Renal cortex interstitium (tissue), 15 donors: ENCODE results near the gene C2orf66. TPM values are rescaled to one million over a fixed set of nuclear protein-coding genes. Genes with fewer than 3 reads are reported as not detected.

Experiments used
- DNase-seq, 11 donors: peaks; one replicate each; pipeline ENCODE4 v3.0.0-alpha.2; 2013; ENCODE audit warnings: low read depth in 9 of 11, low spot score in 4 of 11; ENCODE audit errors: extremely low read depth in 1 of 11
- long read RNA-seq, 16 experiments: transcript quantifications; one replicate each; lab custom pipeline, GENCODE V29; 2026
- polyA plus RNA-seq, 3 donors: library from polyadenylated mRNA; unstranded; fragments of 120-200 nt; gene quantifications; one replicate each; pipeline ENCODE4 v1.2.1, GENCODE V29; 2013; ENCODE audit not compliant: insufficient read length in 3 of 3

C2orf66 gene
- under 1 TPM; 0.22 to 0.71 (median 0.37) TPM for polyA plus RNA-seq
- long read RNA-seq, donor 1 = 0 reads
- long read RNA-seq, donor 2 = 0 reads
- long read RNA-seq, donor 3 = 0 reads
- long read RNA-seq, donor 4 = 0 reads
- long read RNA-seq, donor 5 = 0 reads
- long read RNA-seq, donor 6, partial matches to known transcripts = 0 of 1 reads
- long read RNA-seq, donor 6, other reads (novel, unspliced or antisense) = 0 of 1 reads
- long read RNA-seq, donor 7 = 0 reads
- long read RNA-seq, donor 8 = 0 reads
- long read RNA-seq, donor 9 = 0 reads
- long read RNA-seq, donor 10 = 0 reads
- long read RNA-seq, donor 11 = 0 reads
- long read RNA-seq, donor 12 = 0 reads
- long read RNA-seq, donor 13 = 0 reads
- long read RNA-seq, donor 14 = 0 reads
- long read RNA-seq, donor 15 = 0 reads
- long read RNA-seq, donor 16 = 0 reads

GRCh38 chr2:196809260-196809659 lies at the start of gene C2orf66:
Gene C2orf66 (minus strand): TSS chr2:196809355. CDS start chr2:196809336, 19 bp downstream.
- DNase-seq = no peak

GRCh38 chr2:196854629-196855028 lies 45.5 kb upstream of the C2orf66 start:
- no peak for DNase-seq

- DNase-seq = no peak
These were observed 44.3 kb upstream of the C2orf66 start for GRCh38 chr2:196853301-196854087.

- DNase-seq = no peak
These were observed 41.9 kb upstream of the C2orf66 start for GRCh38 chr2:196851088-196851487.

GRCh38 chr2:196849895-196850294 lies 40.7 kb upstream of the C2orf66 start:
- peak in 1 of 11 donors; percentile 1 for DNase-seq

GRCh38 chr2:196846295-196846694 lies 37.1 kb upstream of the C2orf66 start:
- DNase-seq = no peak

- DNase-seq = no peak
These were observed 36.2 kb upstream of the C2orf66 start for GRCh38 chr2:196845371-196845770.

GRCh38 chr2:196840171-196840570 lies 31.0 kb upstream of the C2orf66 start:
- no peak for DNase-seq

- DNase-seq = no peak
These were observed 30.4 kb upstream of the C2orf66 start for GRCh38 chr2:196839574-196839973.

- no peak for DNase-seq
These were observed 27.3 kb upstream of the C2orf66 start for GRCh38 chr2:196836440-196836839.

GRCh38 chr2:196830701-196831100 lies 21.5 kb upstream of the C2orf66 start:
- DNase-seq = no peak

- no peak for DNase-seq
These were observed 18.2 kb upstream of the C2orf66 start for GRCh38 chr2:196827356-196827755.

GRCh38 chr2:196823750-196824522 lies 14.8 kb upstream of the C2orf66 start:
- no peak for DNase-seq

- no peak for DNase-seq
These were observed 12.0 kb upstream of the C2orf66 start for GRCh38 chr2:196821195-196821594.

- no peak for DNase-seq
These were observed 981 bp downstream of the C2orf66 start for GRCh38 chr2:196808083-196808665.

- no peak for DNase-seq
These were observed 4.8 kb downstream of the C2orf66 start for GRCh38 chr2:196804381-196804780.

- no peak for DNase-seq
These were observed 6.8 kb downstream of the C2orf66 start for GRCh38 chr2:196802401-196802800.

- DNase-seq = no peak
These were observed 7.4 kb downstream of the C2orf66 start for GRCh38 chr2:196801674-196802261.

- DNase-seq = peak in 3 of 11 donors; percentile 1 to 8 (median 2)
These were observed 10.2 kb downstream of the C2orf66 start for GRCh38 chr2:196798980-196799379.
